OCI-LY3 (cell line): Measurements from ENCODE around the gene SELPLG.

Experiments
- H2AFZ ChIP-seq: fragments of 200-600, 300-600 bp; shearing (Covaris generic); 2 replicates; pipeline ENCODE4 v1.6.0; 2014; ENCODE audit warnings: antibody characterized with exemption, low read depth, low read length
- H3K27ac ChIP-seq: fragments of 200-600, 300-600 bp; sonication (generic); 2 replicates; pipeline ENCODE4 v1.5.1; 2014; ENCODE audit warnings: mild to moderate bottlenecking, low read length, moderate library complexity, mixed read lengths
- H3K27me3 ChIP-seq: fragments of 200-600, 300-600 bp; sonication (generic); 2 replicates; pipeline ENCODE4 v1.6.1; 2014; ENCODE audit warnings: low read depth, low read length, mixed read lengths
- H3K36me3 ChIP-seq: fragments of 200-600, 300-600 bp; sonication (generic); replicated peaks from 2 replicates; pipeline ENCODE3; 2014; ENCODE audit warnings: low read depth, low read length, mixed read lengths
- H3K4me1 ChIP-seq: fragments of 300-600, 200-600 bp; sonication (generic); 2 replicates; pipeline ENCODE4 v1.6.1; 2014; ENCODE audit warnings: low read length, mixed read lengths
- H3K4me2 ChIP-seq: fragments of 200-600, 300-600 bp; sonication (generic); 2 replicates; pipeline ENCODE4 v1.6.1; 2014; ENCODE audit warnings: low read length, mixed read lengths
- H3K4me3 ChIP-seq: fragments of 300-600, 200-600 bp; sonication (generic); 2 replicates; pipeline ENCODE4 v1.5.1; 2014; ENCODE audit warnings: antibody characterized with exemption, mild to moderate bottlenecking, low read length, moderate library complexity
- H3K79me2 ChIP-seq: fragments of 300-600, 200-600 bp; shearing (Covaris generic); 2 replicates; pipeline ENCODE4 v1.6.1; 2014; ENCODE audit warnings: mild to moderate bottlenecking, low read length, mixed read lengths
- H3K9ac ChIP-seq: fragments of 300-600, 200-600 bp; shearing (Covaris generic); 2 replicates; pipeline ENCODE4 v1.6.0; 2014; ENCODE audit warnings: mild to moderate bottlenecking, low read length, moderate library complexity
- H3K9me3 ChIP-seq: fragments of 200-600, 300-600 bp; shearing (Covaris generic); 2 replicates; pipeline ENCODE4 v1.6.1; 2014; ENCODE audit warnings: low read length, mixed read lengths; ENCODE audit not compliant: insufficient read depth
- H4K20me1 ChIP-seq: fragments of 200-600, 300-600 bp; sonication (generic); 2 replicates; pipeline ENCODE4 v1.6.1; 2016; ENCODE audit warnings: low read length, mixed read lengths; ENCODE audit not compliant: insufficient read depth
- EZH2phosphoT487 ChIP-seq: fragments of 200-600 bp; shearing (Covaris generic); IDR thresholded peaks from 2 replicates; pipeline ENCODE4 v1.6.1; 2018; ENCODE audit warnings: antibody characterized with exemption, mixed run types, low read depth
- TF ChIP-seq, protein P1 (sequence below): fragments of 200-600, 300-600 bp; sonication (generic); IDR thresholded peaks from 2 replicates; pipeline ENCODE4 v1.5.1; 2014; ENCODE audit warnings: antibody characterized with exemption, low read length, low read depth

SELPLG gene

DNA sequence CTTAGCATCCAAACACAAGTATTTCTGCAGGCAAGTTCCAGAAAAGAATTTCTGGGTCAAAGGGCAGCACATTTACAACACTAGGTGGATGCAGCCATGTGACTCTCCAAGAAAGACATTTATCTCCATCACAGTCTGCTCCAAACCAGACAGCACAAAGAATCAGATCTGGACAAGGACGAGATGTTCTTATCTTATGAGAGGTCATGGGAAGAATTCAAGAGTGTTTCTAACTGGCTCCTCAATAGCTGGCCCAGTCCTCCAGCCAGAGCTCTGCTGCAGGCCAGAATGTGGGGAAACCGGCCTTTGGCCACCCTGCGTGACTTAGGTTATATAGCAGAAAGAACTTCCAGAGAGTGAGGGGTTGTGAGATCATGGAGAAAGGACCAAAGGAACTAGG lies 53.2 kb downstream of the SELPLG start:
- no peak overlapping the region for H2AFZ ChIP-seq
- no peak for TF ChIP-seq EZH2phosphoT487
- TF ChIP-seq, protein P1, sequence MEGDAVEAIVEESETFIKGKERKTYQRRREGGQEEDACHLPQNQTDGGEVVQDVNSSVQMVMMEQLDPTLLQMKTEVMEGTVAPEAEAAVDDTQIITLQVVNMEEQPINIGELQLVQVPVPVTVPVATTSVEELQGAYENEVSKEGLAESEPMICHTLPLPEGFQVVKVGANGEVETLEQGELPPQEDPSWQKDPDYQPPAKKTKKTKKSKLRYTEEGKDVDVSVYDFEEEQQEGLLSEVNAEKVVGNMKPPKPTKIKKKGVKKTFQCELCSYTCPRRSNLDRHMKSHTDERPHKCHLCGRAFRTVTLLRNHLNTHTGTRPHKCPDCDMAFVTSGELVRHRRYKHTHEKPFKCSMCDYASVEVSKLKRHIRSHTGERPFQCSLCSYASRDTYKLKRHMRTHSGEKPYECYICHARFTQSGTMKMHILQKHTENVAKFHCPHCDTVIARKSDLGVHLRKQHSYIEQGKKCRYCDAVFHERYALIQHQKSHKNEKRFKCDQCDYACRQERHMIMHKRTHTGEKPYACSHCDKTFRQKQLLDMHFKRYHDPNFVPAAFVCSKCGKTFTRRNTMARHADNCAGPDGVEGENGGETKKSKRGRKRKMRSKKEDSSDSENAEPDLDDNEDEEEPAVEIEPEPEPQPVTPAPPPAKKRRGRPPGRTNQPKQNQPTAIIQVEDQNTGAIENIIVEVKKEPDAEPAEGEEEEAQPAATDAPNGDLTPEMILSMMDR = no peak
- H3K36me3 ChIP-seq = no peaks in the 10 kb centered on the region
- H3K27me3 ChIP-seq = peaks cover 9% of the 10 kb centered on the region
- no peaks in the 10 kb centered on the region for H4K20me1 ChIP-seq
- no peaks in the 10 kb centered on the region for H3K79me2 ChIP-seq
- no peak overlapping the region for H3K4me3 ChIP-seq
- peaks cover 11% of the 10 kb centered on the region for H3K4me1 ChIP-seq
- no peak overlapping the region for H3K4me2 ChIP-seq
- no peak overlapping the region for H3K27ac ChIP-seq
- H3K9me3 ChIP-seq = no peaks in the 10 kb centered on the region
- H3K9ac ChIP-seq = no peak overlapping the region

GRCh38 chr12:108578813-108579212 lies 54.9 kb downstream of the SELPLG start:
- Histone ChIP-seq H2AFZ (no peak overlapping the region), H3K79me2 (no peaks in the 10 kb centered on the region), H3K4me3 (no peak overlapping the region), H3K36me3 (no peaks in the 10 kb centered on the region), H3K4me2 (no peak overlapping the region), H3K27ac (no peak overlapping the region), H3K4me1 (peaks cover 18% of the 10 kb centered on the region), H4K20me1 (no peaks in the 10 kb centered on the region), H3K27me3 (no peaks in the 10 kb centered on the region), H3K9me3 (no peaks in the 10 kb centered on the region), H3K9ac (no peak overlapping the region)
- no peak for TF ChIP-seq EZH2phosphoT487
- TF ChIP-seq, protein P1 = no peak

DNA sequence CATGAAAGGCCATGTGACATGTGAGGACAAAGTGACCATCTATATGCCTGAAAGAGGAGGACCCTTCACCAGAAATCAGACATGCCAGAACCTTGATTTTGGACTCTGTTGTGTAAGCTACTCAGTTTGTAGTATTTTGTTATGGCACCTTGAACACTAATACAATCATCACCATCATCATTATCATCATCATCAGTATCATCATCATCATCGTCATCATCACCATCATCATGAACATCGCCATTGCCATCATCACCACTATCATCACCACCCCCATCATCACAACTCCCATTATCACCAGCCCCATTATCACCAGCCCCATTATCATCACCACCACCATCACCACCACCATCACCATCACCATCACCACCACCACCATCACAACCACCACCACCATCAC lies 55.4 kb downstream of the SELPLG start:
- H4K20me1 ChIP-seq = no peaks in the 10 kb centered on the region
- no peaks in the 10 kb centered on the region for H3K36me3 ChIP-seq
- H3K4me2 ChIP-seq = no peak overlapping the region
- H3K4me3 ChIP-seq = no peak overlapping the region
- H3K27ac ChIP-seq = no peak overlapping the region
- no peak overlapping the region for H3K9ac ChIP-seq
- no peak overlapping the region for H2AFZ ChIP-seq
- no peaks in the 10 kb centered on the region for H3K9me3 ChIP-seq
- no peaks in the 10 kb centered on the region for H3K27me3 ChIP-seq
- H3K79me2 ChIP-seq = no peaks in the 10 kb centered on the region
- H3K4me1 ChIP-seq = peaks cover 23% of the 10 kb centered on the region
- no peak for TF ChIP-seq EZH2phosphoT487
- TF ChIP-seq, protein P1 = no peak

DNA sequence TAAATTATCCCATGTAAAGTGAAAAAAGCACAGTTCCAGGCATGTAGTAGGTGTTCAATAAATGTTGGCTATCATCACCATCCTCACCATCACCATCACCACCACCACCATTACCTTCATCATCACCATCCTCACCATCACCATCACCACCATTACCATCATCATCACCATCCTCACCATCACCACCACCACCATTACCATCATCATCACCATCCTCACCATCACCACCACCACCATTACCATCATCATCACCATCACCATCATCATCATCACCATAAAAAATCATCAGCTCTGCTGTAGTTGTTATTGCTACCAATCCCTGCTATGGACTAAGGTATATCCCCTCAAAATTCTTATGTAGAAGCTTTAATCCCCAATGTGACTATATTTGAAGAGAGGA lies 56.2 kb downstream of the SELPLG start:
- H2AFZ ChIP-seq = no peak overlapping the region
- H3K27me3 ChIP-seq = no peaks in the 10 kb centered on the region
- no peak overlapping the region for H3K4me3 ChIP-seq
- H3K36me3 ChIP-seq = no peaks in the 10 kb centered on the region
- no peak overlapping the region for H3K9ac ChIP-seq
- TF ChIP-seq, protein P1 = no peak
- TF ChIP-seq EZH2phosphoT487 = no peak
- no peaks in the 10 kb centered on the region for H3K79me2 ChIP-seq
- no peak overlapping the region for H3K4me2 ChIP-seq
- H3K9me3 ChIP-seq = no peaks in the 10 kb centered on the region
- H4K20me1 ChIP-seq = no peaks in the 10 kb centered on the region
- H3K4me1 ChIP-seq = peaks cover 32% of the 10 kb centered on the region
- no peak overlapping the region for H3K27ac ChIP-seq
